H9 (cell line): ENCODE data around the gene C4orf51. TPM values are rescaled to one million over a fixed set of nuclear protein-coding genes. Genes with fewer than 3 reads are reported as not detected.

ENCODE experiments used
- DNase-seq: peaks from one replicate; pipeline ENCODE4 v3.0.0-alpha.2; 2017
- H2AFZ ChIP-seq: one replicate; pipeline ENCODE4 v1.6.1; 2013; ENCODE audit warnings: mild to moderate bottlenecking, low read length, control low read depth, moderate library complexity
- H2AK5ac ChIP-seq: 2 replicates; pipeline ENCODE4 v1.6.1; 2013; ENCODE audit warnings: low read length, control low read depth, mixed read lengths; ENCODE audit not compliant: insufficient read length
- H2BK120ac ChIP-seq: one replicate; pipeline ENCODE4 v1.6.1; 2013; ENCODE audit warnings: low read depth, mild to moderate bottlenecking, low read length, control low read depth, inconsistent platforms; ENCODE audit not compliant: poor library complexity, severe bottlenecking
- H2BK12ac ChIP-seq: 2 replicates; pipeline ENCODE4 v1.6.1; 2013; ENCODE audit warnings: low read length, control low read depth, mixed read lengths, low read depth; ENCODE audit not compliant: insufficient read length
- H2BK15ac ChIP-seq: 2 replicates; pipeline ENCODE4 v1.6.1; 2013; ENCODE audit warnings: low read depth, low read length, control low read depth
- H2BK20ac ChIP-seq: one replicate; pipeline ENCODE4 v1.6.1; 2013; ENCODE audit warnings: low read depth, mild to moderate bottlenecking, low read length, control low read depth, inconsistent platforms; ENCODE audit not compliant: poor library complexity, severe bottlenecking
- H2BK5ac ChIP-seq: 2 replicates; pipeline ENCODE4 v1.6.1; 2013; ENCODE audit warnings: low read length, control low read depth, mixed read lengths; ENCODE audit not compliant: insufficient read length
- H3K14ac ChIP-seq: 2 replicates; pipeline ENCODE4 v1.6.1; 2013; ENCODE audit warnings: low read length, control low read depth; ENCODE audit not compliant: insufficient read depth
- H3K18ac ChIP-seq: 2 replicates; pipeline ENCODE4 v1.6.1; 2013; ENCODE audit warnings: low read depth, mild to moderate bottlenecking, mixed read lengths, low read length, control low read depth; ENCODE audit not compliant: insufficient read length
- H3K23ac ChIP-seq: 2 replicates; pipeline ENCODE4 v1.6.1; 2013; ENCODE audit warnings: low read length, control low read depth, mixed read lengths, low read depth; ENCODE audit not compliant: insufficient read length
- H3K23me2 ChIP-seq: 2 replicates; pipeline ENCODE4 v1.6.1; 2013; ENCODE audit warnings: low read depth, mild to moderate bottlenecking, mixed read lengths, low read length, control low read depth; ENCODE audit not compliant: insufficient read length, poor library complexity, severe bottlenecking
- H3K27ac ChIP-seq: 2 replicates; pipeline ENCODE4 v1.5.1; 2013; ENCODE audit warnings: low read length, control low read depth, mixed read lengths, low read depth; ENCODE audit not compliant: insufficient read length
- H3K27me3 ChIP-seq: 2 replicates; pipeline ENCODE4 v1.6.1; 2013; ENCODE audit warnings: low read length, control low read depth, inconsistent platforms; ENCODE audit not compliant: insufficient read depth
- H3K4ac ChIP-seq: 2 replicates; pipeline ENCODE4 v1.6.1; 2013; ENCODE audit warnings: low read depth, mild to moderate bottlenecking, control low read depth, inconsistent platforms, low read length, moderate library complexity
- H3K4me1 ChIP-seq: 2 replicates; pipeline ENCODE4 v1.6.1; 2013; ENCODE audit warnings: low read length, control low read depth, inconsistent platforms; ENCODE audit not compliant: insufficient read depth
- H3K4me2 ChIP-seq: 2 replicates; pipeline ENCODE4 v1.6.1; 2013; ENCODE audit warnings: low read length, control low read depth, mixed read lengths; ENCODE audit not compliant: insufficient read length, insufficient read depth
- H3K56ac ChIP-seq: 2 replicates; pipeline ENCODE4 v1.6.1; 2013; ENCODE audit warnings: low read depth, mild to moderate bottlenecking, mixed read lengths, low read length, control low read depth; ENCODE audit not compliant: insufficient read length
- H3K79me1 ChIP-seq: 2 replicates; pipeline ENCODE4 v1.6.1; 2013; ENCODE audit warnings: low read depth, mild to moderate bottlenecking, moderate library complexity, low read length, control low read depth, inconsistent platforms; ENCODE audit not compliant: insufficient read depth, poor library complexity, severe bottlenecking
- H3K79me2 ChIP-seq: 2 replicates; pipeline ENCODE4 v1.6.1; 2013; ENCODE audit warnings: low read length, control low read depth, inconsistent platforms; ENCODE audit not compliant: insufficient read depth
- H3K9ac ChIP-seq: 2 replicates; pipeline ENCODE4 v1.6.1; 2013; ENCODE audit warnings: low read length, control low read depth, mixed read lengths; ENCODE audit not compliant: insufficient read length; ENCODE audit errors: extremely low read depth
- H3K9me3 ChIP-seq: one replicate; pipeline ENCODE4 v1.6.1; 2013; ENCODE audit warnings: low read depth, low read length, inconsistent platforms; ENCODE audit not compliant: control insufficient read depth
- H3T11ph ChIP-seq: one replicate; pipeline ENCODE4 v1.6.1; 2013; ENCODE audit warnings: mild to moderate bottlenecking, low read length, control low read depth, inconsistent platforms
- H4K20me1 ChIP-seq: one replicate; pipeline ENCODE4 v1.6.1; 2013; ENCODE audit not compliant: control insufficient read depth, insufficient read length, insufficient read depth
- H4K5ac ChIP-seq: 2 replicates; pipeline ENCODE4 v1.6.1; 2013; ENCODE audit warnings: low read depth, mild to moderate bottlenecking, mixed read lengths, low read length, control low read depth; ENCODE audit not compliant: insufficient read length
- H4K8ac ChIP-seq: replicated peaks from 2 replicates; pipeline ENCODE4 v1.6.1; 2013; ENCODE audit warnings: low read length, control low read depth, mixed read lengths, low read depth; ENCODE audit not compliant: insufficient read length
- H4K91ac ChIP-seq: 2 replicates; pipeline ENCODE4 v1.6.1; 2013; ENCODE audit warnings: low read depth, mild to moderate bottlenecking, moderate library complexity, mixed read lengths, low read length, control low read depth; ENCODE audit not compliant: insufficient read length
- H3K27ac Mint-ChIP-seq, 3 experiments: 2 replicates in 2 of 3; 3 replicates in 1 of 3; pipeline ENCODE4 v1.8.0; 2020 to 2021; ENCODE audit warnings: mixed read lengths in 3 of 3, mild to moderate bottlenecking in 1 of 3, moderate library complexity in 1 of 3
- H3K27me3 Mint-ChIP-seq: 2 replicates; pipeline ENCODE4 v1.8.0; 2021; ENCODE audit warnings: low read depth, mild to moderate bottlenecking, moderate library complexity, mixed read lengths
- H3K36me3 Mint-ChIP-seq, 3 experiments: 2 replicates in 2 of 3; 3 replicates in 1 of 3; pipeline ENCODE4 v1.8.0; 2020 to 2021; ENCODE audit warnings: low read depth in 3 of 3, mixed read lengths in 3 of 3; ENCODE audit not compliant: insufficient read depth in 1 of 3
- H3K4me1 Mint-ChIP-seq, 2 experiments: 2 replicates each; pipeline ENCODE4 v1.8.0; 2020; ENCODE audit warnings: mixed read lengths in 2 of 2
- H3K4me3 Mint-ChIP-seq, 2 experiments: 2 replicates in 1 of 2; 3 replicates in 1 of 2; pipeline ENCODE4 v1.8.0; 2020 to 2021; ENCODE audit warnings: mild to moderate bottlenecking in 2 of 2, mixed read lengths in 2 of 2, moderate library complexity in 1 of 2
- H3K9me3 Mint-ChIP-seq, 2 experiments: 2 replicates in 1 of 2; 3 replicates in 1 of 2; pipeline ENCODE4 v1.8.0; 2020; ENCODE audit warnings: mild to moderate bottlenecking in 2 of 2, mixed read lengths in 2 of 2, moderate library complexity in 1 of 2
- CTCF ChIP-seq: fragments of 200-600 bp; sonication (generic); conservative IDR thresholded peaks from 3 replicates; pipeline ENCODE4 v1.8.0; 2021; ENCODE audit warnings: antibody characterized with exemption, mild to moderate bottlenecking
- WGBS: extraction: QIAGEN DNeasy Blood & Tissue Kit; methylation state at CpG from one replicate; pipeline ENCODE4 v1.1.7; 2013; ENCODE audit warnings: missing lambda C conversion rate, low lambda C conversion rate, mixed read lengths; ENCODE audit not compliant: insufficient read length; ENCODE audit errors: extremely low coverage; 5-methylcytosine and 5-hydroxymethylcytosine counted together
- total RNA-seq: library from RNA; stranded (reverse); gene quantifications from 2 replicates; pipeline ENCODE4 v1.2.1, GENCODE V29; 2021

The C4orf51 gene
- total RNA-seq, 1 experiment from 2014 or later: 6.0 TPM

GRCh38 chr4:145734031-145734430 is 54.1 kb downstream of the C4orf51 start:
- Histone ChIP-seq H2BK15ac (no peak overlapping the region), H3K79me2 (no peaks in the 10 kb centered on the region), H3K23ac (no peak overlapping the region), H2AK5ac (no peak overlapping the region), H4K91ac (no peak overlapping the region), H2BK12ac (no peak overlapping the region), H3K23me2 (no peaks in the 10 kb centered on the region), H3K4me2 (no peak overlapping the region), H2BK20ac (no peak overlapping the region), H4K20me1 (no peaks in the 10 kb centered on the region), H2AFZ (no peak overlapping the region), H3K9me3 (no peaks in the 10 kb centered on the region), H3K79me1 (no peaks in the 10 kb centered on the region), H3K4me1 (peaks cover 13% of the 10 kb centered on the region), H3K4ac (no peak overlapping the region), H2BK120ac (no peak overlapping the region), H3T11ph (no peak overlapping the region), H4K8ac (no peak overlapping the region), H2BK5ac (no peak overlapping the region), H4K5ac (no peak overlapping the region), H3K27me3 (no peaks in the 10 kb centered on the region; the same call in 1 of the 2 replicates), H3K18ac (no peak overlapping the region), H3K14ac (no peak overlapping the region), H3K27ac (no peak overlapping the region), H3K56ac (no peak overlapping the region), H3K9ac (no peak overlapping the region)
- no peak for TF ChIP-seq CTCF
- no peaks in the 10 kb centered on the region; the same call in 1 of the 2 replicates for H3K27me3 Mint-ChIP-seq
- peaks cover 0 to 11% (median 3%) of the 10 kb centered on the region in 3 experiments; a peak in 3 of 7 replicates for H3K36me3 Mint-ChIP-seq
- no peak overlapping the region for H3K27ac Mint-ChIP-seq
- WGBS: no CpG with 5 or more reads among the region's 7 CpGs
- H3K4me1 Mint-ChIP-seq: peaks cover 34 to 35% of the 10 kb centered on the region in 2 experiments
- DNase-seq: no peak
- H3K4me3 Mint-ChIP-seq: peak overlapping the region in 1 of 2 experiments; percentile 77; a peak in 1 of 5 replicates
- H3K9me3 Mint-ChIP-seq: no peaks in the 10 kb centered on the region; a peak in 1 of 5 replicates
